SU-DHL-6 (cell line): ENCODE measurements around the gene CHPF2.

ENCODE experiments used
- H2AFZ ChIP-seq: fragments of 200-600 bp; sonication (generic); 2 replicates; pipeline ENCODE4 v1.6.1; 2014; ENCODE audit warnings: low read depth, mild to moderate bottlenecking, moderate library complexity, mixed read lengths, antibody characterized with exemption, low read length; ENCODE audit not compliant: severe bottlenecking
- H3F3A ChIP-seq: fragments of 200-600 bp; shearing (Covaris generic); 2 replicates; pipeline ENCODE4 v1.6.0; 2016; ENCODE audit warnings: antibody characterized with exemption, mild to moderate bottlenecking; ENCODE audit not compliant: insufficient read depth
- H3K27ac ChIP-seq: fragments of 200-600 bp; sonication (generic); 2 replicates; pipeline ENCODE4 v1.5.1; 2016; ENCODE audit warnings: low read depth, mild to moderate bottlenecking, low read length, moderate library complexity, mixed read lengths
- H3K27me3 ChIP-seq: fragments of 200-600 bp; sonication (generic), shearing (Covaris generic); 2 replicates; pipeline ENCODE4 v1.6.0; 2014; ENCODE audit warnings: mild to moderate bottlenecking, low read length
- H3K36me3 ChIP-seq: fragments of 200-600 bp; sonication (generic); 2 replicates; pipeline ENCODE4 v1.6.1; 2014; ENCODE audit warnings: mild to moderate bottlenecking, low read length, mixed read lengths
- H3K4me2 ChIP-seq: fragments of 300-600, 200-600 bp; shearing (Covaris generic), sonication (generic); 2 replicates; pipeline ENCODE4 v1.6.0; 2014; ENCODE audit warnings: low read length, low read depth, mild to moderate bottlenecking; ENCODE audit not compliant: poor library complexity, severe bottlenecking
- H3K4me3 ChIP-seq: fragments of 200-600 bp; sonication (generic); 2 replicates; pipeline ENCODE4 v1.5.1; 2014; ENCODE audit warnings: antibody characterized with exemption, low read length, mild to moderate bottlenecking, mixed read lengths; ENCODE audit not compliant: insufficient read depth, poor library complexity, severe bottlenecking
- H3K79me2 ChIP-seq: fragments of 200-600 bp; sonication (generic); 2 replicates; pipeline ENCODE4 v1.6.1; 2014; ENCODE audit warnings: mild to moderate bottlenecking, low read length, moderate library complexity; ENCODE audit not compliant: insufficient read depth
- H3K9ac ChIP-seq: fragments of 200-600 bp; sonication (generic); 2 replicates; pipeline ENCODE4 v1.7.0; 2014; ENCODE audit warnings: mild to moderate bottlenecking, low read length
- H3K9me2 ChIP-seq: fragments of 200-600 bp; sonication (generic); replicated peaks from 2 replicates; pipeline ENCODE4 v1.6.1; 2014; ENCODE audit warnings: low read length; ENCODE audit not compliant: insufficient read depth
- H3K9me3 ChIP-seq: fragments of 200-600 bp; sonication (generic); 2 replicates; pipeline ENCODE4 v1.6.1; 2014; ENCODE audit warnings: low read length, mixed read lengths; ENCODE audit not compliant: insufficient read depth
- H4K20me1 ChIP-seq: fragments of 200-600 bp; sonication (generic); 2 replicates; pipeline ENCODE4 v1.6.1; 2014; ENCODE audit warnings: low read depth, mild to moderate bottlenecking, antibody characterized with exemption, low read length, moderate library complexity, mixed read lengths
- EZH2phosphoT487 ChIP-seq: fragments of 200-600 bp; sonication (generic), shearing (Covaris generic); conservative IDR thresholded peaks from 2 replicates; pipeline ENCODE4 v1.6.1; 2018; ENCODE audit warnings: mild to moderate bottlenecking, antibody characterized with exemption, low read length, moderate library complexity, mixed read lengths
- TF ChIP-seq, protein P1 (sequence below): fragments of 200-600 bp; sonication (generic); IDR thresholded peaks from one replicate; pipeline ENCODE4 v1.5.1; 2017; ENCODE audit warnings: antibody characterized with exemption, mild to moderate bottlenecking, low read length, moderate library complexity; ENCODE audit not compliant: insufficient read depth, poor library complexity, severe bottlenecking

CHPF2 gene

DNA sequence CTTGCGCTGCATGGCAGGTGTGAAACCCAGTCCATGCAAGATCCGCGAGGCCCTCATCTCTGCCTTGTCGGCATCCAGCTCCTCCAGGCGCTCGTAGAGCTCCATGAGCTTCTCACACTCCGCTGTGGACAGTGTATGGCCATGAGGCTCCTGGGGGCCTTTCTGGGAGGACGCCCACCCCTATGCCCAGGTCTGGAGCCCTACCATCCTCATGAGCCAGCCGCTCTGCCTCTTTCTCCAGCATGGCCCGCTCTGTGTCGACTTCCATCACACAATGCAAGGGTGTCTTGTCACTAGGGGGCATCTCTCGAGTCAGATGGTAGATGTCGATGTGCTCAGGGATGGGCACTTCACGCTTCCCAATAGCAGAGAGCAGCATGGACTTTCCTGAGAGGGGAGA lies 8.6 kb upstream of the CHPF2 start:
- no peaks in the 10 kb centered on the region for H3F3A ChIP-seq
- no peaks in the 10 kb centered on the region for H3K9me3 ChIP-seq
- no peaks in the 10 kb centered on the region for H3K9me2 ChIP-seq
- H3K79me2 ChIP-seq, result peaks cover 19% of the 10 kb centered on the region
- H3K4me2 ChIP-seq, result no peak overlapping the region
- H3K27ac ChIP-seq, result no peak overlapping the region
- no peak for TF ChIP-seq EZH2phosphoT487
- TF ChIP-seq, protein P1, sequence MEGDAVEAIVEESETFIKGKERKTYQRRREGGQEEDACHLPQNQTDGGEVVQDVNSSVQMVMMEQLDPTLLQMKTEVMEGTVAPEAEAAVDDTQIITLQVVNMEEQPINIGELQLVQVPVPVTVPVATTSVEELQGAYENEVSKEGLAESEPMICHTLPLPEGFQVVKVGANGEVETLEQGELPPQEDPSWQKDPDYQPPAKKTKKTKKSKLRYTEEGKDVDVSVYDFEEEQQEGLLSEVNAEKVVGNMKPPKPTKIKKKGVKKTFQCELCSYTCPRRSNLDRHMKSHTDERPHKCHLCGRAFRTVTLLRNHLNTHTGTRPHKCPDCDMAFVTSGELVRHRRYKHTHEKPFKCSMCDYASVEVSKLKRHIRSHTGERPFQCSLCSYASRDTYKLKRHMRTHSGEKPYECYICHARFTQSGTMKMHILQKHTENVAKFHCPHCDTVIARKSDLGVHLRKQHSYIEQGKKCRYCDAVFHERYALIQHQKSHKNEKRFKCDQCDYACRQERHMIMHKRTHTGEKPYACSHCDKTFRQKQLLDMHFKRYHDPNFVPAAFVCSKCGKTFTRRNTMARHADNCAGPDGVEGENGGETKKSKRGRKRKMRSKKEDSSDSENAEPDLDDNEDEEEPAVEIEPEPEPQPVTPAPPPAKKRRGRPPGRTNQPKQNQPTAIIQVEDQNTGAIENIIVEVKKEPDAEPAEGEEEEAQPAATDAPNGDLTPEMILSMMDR, result no peak
- no peaks in the 10 kb centered on the region for H3K27me3 ChIP-seq
- H3K4me3 ChIP-seq, result no peak overlapping the region
- H2AFZ ChIP-seq, result no peak overlapping the region
- H3K36me3 ChIP-seq, result 0 out of 2 replicates have a peak, but pooled peaks cover 9% of the 10 kb centered on the region
- H3K9ac ChIP-seq, result no peak overlapping the region
- no peaks in the 10 kb centered on the region for H4K20me1 ChIP-seq

DNA sequence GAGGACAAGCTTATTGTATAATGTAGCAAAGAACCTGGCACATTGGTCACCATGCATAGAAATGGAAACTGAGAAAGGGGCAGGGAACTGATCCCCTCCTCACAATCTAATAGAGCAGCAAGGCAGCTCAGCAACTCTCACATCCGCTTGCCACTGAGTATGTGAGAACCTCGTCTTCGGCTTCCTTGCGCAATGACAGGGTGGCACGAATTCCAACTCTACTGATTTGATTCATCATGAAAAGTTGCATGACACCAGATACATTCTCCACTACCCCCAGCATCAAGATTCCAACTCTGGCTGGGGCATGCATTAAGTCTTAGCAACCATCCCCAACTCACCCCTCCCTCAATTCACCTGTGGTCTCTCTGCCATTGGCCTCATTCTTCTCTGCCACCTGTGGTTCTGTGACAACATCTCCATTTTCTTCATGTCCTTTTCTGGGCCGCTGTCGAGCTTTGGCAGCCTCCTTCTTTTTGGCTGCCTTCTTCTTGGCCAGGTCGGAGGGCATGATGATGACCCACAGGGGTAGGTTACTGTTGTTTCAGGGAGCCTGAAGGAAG lies 6.3 kb upstream of the CHPF2 start:
- H3K9me2 ChIP-seq, result no peaks in the 10 kb centered on the region
- no peak overlapping the region for H2AFZ ChIP-seq
- peak overlapping the region; percentile 70 for H3K4me3 ChIP-seq
- no peaks in the 10 kb centered on the region for H3F3A ChIP-seq
- H3K9me3 ChIP-seq, result no peaks in the 10 kb centered on the region
- peak overlapping the region; percentile 95 for H3K4me2 ChIP-seq
- TF ChIP-seq EZH2phosphoT487, result no peak
- TF ChIP-seq, protein P1, result no peak
- peaks cover 19% of the 10 kb centered on the region for H3K79me2 ChIP-seq
- 0 out of 2 replicates have a peak, but pooled peaks cover 9% of the 10 kb centered on the region for H3K36me3 ChIP-seq
- H3K9ac ChIP-seq, result peak overlapping the region; percentile 71
- no peaks in the 10 kb centered on the region for H3K27me3 ChIP-seq
- no peaks in the 10 kb centered on the region for H4K20me1 ChIP-seq
- H3K27ac ChIP-seq, result no peak overlapping the region

DNA sequence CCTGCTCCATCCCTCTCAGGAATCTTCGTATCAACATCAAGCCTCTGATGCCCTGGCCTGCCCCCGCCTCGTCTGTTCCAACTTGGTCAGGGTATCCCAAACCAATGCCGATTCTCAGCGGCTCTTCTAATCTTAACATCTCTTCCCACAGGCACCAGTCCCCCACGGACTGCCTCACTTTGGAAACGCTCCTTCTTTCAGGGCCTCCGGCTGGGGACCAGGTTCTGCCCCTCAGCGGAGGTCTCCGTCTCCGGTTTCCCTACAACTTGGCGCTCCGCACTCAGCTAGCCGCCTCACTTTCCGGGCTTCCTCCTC lies 5.8 kb upstream of the CHPF2 start:
- Histone ChIP-seq H3K79me2 (peaks cover 19% of the 10 kb centered on the region), H3K36me3 (0 out of 2 replicates have a peak, but pooled peaks cover 7% of the 10 kb centered on the region), H2AFZ (peak overlapping the region; percentile 35)

More for the DNA sequence above, 5.8 kb upstream of the CHPF2 start:
- no peaks in the 10 kb centered on the region for H3F3A ChIP-seq
- H3K4me2 ChIP-seq, result peak overlapping the region; percentile 95
- H3K27me3 ChIP-seq, result no peaks in the 10 kb centered on the region
- no peaks in the 10 kb centered on the region for H3K9me3 ChIP-seq
- peak overlapping the region; percentile 71 for H3K9ac ChIP-seq
- TF ChIP-seq, protein P1, result no peak
- no peak for TF ChIP-seq EZH2phosphoT487
- no peaks in the 10 kb centered on the region for H3K9me2 ChIP-seq
- no peaks in the 10 kb centered on the region for H4K20me1 ChIP-seq
- no peak overlapping the region for H3K27ac ChIP-seq
- H3K4me3 ChIP-seq, result peak overlapping the region; percentile 70
